SK-N-SH treated with all-trans-retinoic acid at 6 μM for 48 hours (cell line): ENCODE results near the gene CDIPT.

Source experiments
- GLIS3 ChIP-seq: fragments of 250-450 bp; sonication (Bioruptor Pico); IDR thresholded peaks from 2 replicates; pipeline ENCODE4 v1.5.0; 2020; ENCODE audit warnings: mild to moderate bottlenecking, moderate library complexity
- ZFP3 ChIP-seq: fragments of 250-450 bp; sonication (Bioruptor Pico); IDR thresholded peaks from 2 replicates; pipeline ENCODE4 v1.5.0; 2020; ENCODE audit warnings: mild to moderate bottlenecking, moderate library complexity
- ZNF70 ChIP-seq: fragments of 450-650 bp; formaldehyde crosslinking; IDR thresholded peaks from 2 replicates; pipeline ENCODE4 v1.5.0; 2020; ENCODE audit warnings: mild to moderate bottlenecking, moderate library complexity

DNA sequence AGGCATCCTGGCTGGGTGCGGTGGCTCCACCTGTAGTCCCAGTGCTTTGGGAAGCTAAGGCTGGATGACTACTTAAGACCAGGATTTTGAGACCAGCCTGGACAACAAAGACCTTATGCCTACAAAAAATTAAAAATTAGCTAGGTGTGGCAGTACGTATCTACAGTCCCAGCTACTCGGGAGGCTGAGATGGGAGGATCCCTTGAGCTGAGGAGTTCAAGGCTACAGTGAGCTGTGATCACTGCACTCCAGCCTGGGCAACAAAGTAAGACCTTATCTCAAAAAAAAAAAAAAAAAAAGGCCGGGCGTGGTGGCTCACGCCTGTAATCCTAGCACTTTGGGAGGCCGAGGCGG lies 36.7 kb downstream of the CDIPT start:
- TF ChIP-seq ZFP3 = no peak
- no peak for TF ChIP-seq ZNF70
- no peak for TF ChIP-seq GLIS3
